CD4-positive, alpha-beta T cell treated with Interleukin-1 beta for 1 hour (primary cell): Measurements from ENCODE around the gene TAF1A.

Source experiments
- DNase-seq, 2 donors: peaks; one replicate each; pipeline ENCODE4 v3.0.0-alpha.2; 2020 to 2022

The TAF1A gene

GRCh38 chr1:222529916-222530315, 59.8 kb downstream of the TAF1A start:
- no peak for DNase-seq

- DNase-seq: no peak
Observed at GRCh38 chr1:222529181-222529580, 60.6 kb downstream of the TAF1A start.

DNA sequence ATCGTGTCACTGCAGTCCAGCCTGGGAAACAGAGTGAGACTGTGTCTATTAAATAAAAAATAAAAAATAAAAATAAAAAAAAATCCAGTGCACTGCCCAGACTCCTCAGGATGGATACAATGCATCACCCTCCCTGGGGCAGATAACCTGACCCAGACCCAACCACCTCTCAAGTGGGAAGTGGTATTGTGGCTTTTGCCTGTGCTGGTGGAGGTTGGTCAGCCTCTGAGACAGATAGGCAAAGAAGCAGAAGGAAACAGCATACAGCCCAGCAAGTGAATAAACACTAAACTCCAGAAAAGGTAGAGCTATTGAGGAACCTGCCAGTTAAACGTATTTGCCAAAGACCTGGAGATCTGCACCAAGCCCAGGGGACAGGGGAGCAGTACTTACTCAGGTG, 63.8 kb downstream of the TAF1A start:
- no peak for DNase-seq

GRCh38 chr1:222523852-222524251, 65.9 kb downstream of the TAF1A start:
- DNase-seq: no peak

- DNase-seq: no peak
Observed at GRCh38 chr1:222522105-222522915, 67.4 kb downstream of the TAF1A start.

GRCh38 chr1:222521299-222522104, 68.2 kb downstream of the TAF1A start:
- no peak for DNase-seq
